Measurements from ENCODE around the gene HEATR5A. TPM values are rescaled to one million over a fixed set of nuclear protein-coding genes. Genes with fewer than 3 reads are reported as not detected.
"Not testable (repeated sequence)": the region's sequence is repeated elsewhere in the genome, so short reads cannot be mapped to it uniquely, and the experiment has no call there.

The HEATR5A gene
- polyA plus RNA-seq, 4 donors, result 8.1 to 21.2 (median 12.9) TPM

DNA sequence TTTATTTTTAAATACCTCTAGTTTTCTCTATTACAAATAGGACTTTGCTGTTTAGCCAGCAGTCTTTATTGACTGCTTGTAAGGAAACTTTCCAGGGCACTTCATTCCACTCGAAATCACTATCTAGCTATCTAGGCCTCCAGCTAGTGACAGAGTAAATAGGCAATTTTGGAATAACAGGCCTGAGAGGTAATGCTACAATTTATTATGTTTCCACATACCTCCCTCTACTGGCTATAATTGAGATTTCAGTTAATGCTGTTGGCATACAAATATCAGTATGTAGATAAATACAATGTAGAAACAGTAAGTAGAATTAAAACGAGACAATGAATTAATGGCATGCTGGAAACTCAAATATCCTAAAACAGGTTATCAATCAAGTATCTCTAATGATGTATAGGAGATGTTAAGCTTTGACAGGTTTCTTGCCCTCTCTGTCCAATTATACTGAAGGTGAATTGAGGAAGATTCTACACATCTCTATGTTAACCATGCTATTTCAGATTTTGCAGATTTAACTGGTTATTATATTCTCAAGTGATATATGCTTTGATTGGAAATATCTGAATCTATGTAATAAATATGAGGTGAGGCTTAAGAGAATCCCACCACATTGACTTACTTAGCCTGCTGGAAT is 29.7 kb upstream of the HEATR5A start:
- 36 to 47% (median 36%) methylated on average over 2 of the region's 2 CpGs for WGBS, 3 donors
- no peak overlapping the region for H3K4me3 ChIP-seq (ENCODE audit: low read depth in 1 of 3, low read length in 3 of 3)
- FAIRE-seq (no peak), DNase-seq (peak; percentile 30 to 42)
- H3K9me3 ChIP-seq (ENCODE audit: control insufficient read depth in 2 of 2, insufficient read depth in 1 of 2, low read depth in 1 of 2, low read length in 1 of 2), result no peaks in the 10 kb centered on the region
- no peaks in the 10 kb centered on the region for H3K27me3 ChIP-seq (ENCODE audit: control insufficient read depth in 3 of 3, insufficient read depth in 3 of 3, low read length in 3 of 3)
- H3K27ac ChIP-seq (ENCODE audit: low read depth in 1 of 3, low read length in 2 of 3), result no peak overlapping the region
- H3K4me1 ChIP-seq (ENCODE audit: control insufficient read depth in 3 of 3, insufficient read depth in 2 of 3, low read depth in 1 of 3, low read length in 2 of 3), result no peaks in the 10 kb centered on the region
- peaks cover 0 to 6% (median 0%) of the 10 kb centered on the region in 3 donors for H3K36me3 ChIP-seq (ENCODE audit: control insufficient read depth in 3 of 3, insufficient read depth in 2 of 3, low read depth in 1 of 3, low read length in 3 of 3)

GRCh38 chr14:31449136-31449535 is 28.8 kb upstream of the HEATR5A start:
- DNase-seq (no peak), FAIRE-seq (no peak)
- Histone ChIP-seq H3K27ac (ENCODE audit: low read depth in 1 of 3, low read length in 2 of 3) (no peak overlapping the region), H3K27me3 (ENCODE audit: control insufficient read depth in 3 of 3, insufficient read depth in 3 of 3, low read length in 3 of 3) (no peaks in the 10 kb centered on the region), H3K9me3 (ENCODE audit: control insufficient read depth in 2 of 2, insufficient read depth in 1 of 2, low read depth in 1 of 2, low read length in 1 of 2) (no peaks in the 10 kb centered on the region), H3K36me3 (ENCODE audit: control insufficient read depth in 3 of 3, insufficient read depth in 2 of 3, low read depth in 1 of 3, low read length in 3 of 3) (peaks cover 0 to 6% (median 0%) of the 10 kb centered on the region in 3 donors), H3K4me1 (ENCODE audit: control insufficient read depth in 3 of 3, insufficient read depth in 2 of 3, low read depth in 1 of 3, low read length in 2 of 3) (no peaks in the 10 kb centered on the region), H3K4me3 (ENCODE audit: low read depth in 1 of 3, low read length in 3 of 3) (no peak overlapping the region)
- 74 to 80% (median 74%) methylated on average over 8 of the region's 8 CpGs for WGBS, 3 donors

- 85 to 97% (median 86%) methylated on average over 1 of the region's 1 CpG for WGBS, 3 donors
- H3K4me1 ChIP-seq (ENCODE audit: control insufficient read depth in 3 of 3, insufficient read depth in 2 of 3, low read depth in 1 of 3, low read length in 2 of 3), result no peaks in the 10 kb centered on the region
- H3K4me3 ChIP-seq (ENCODE audit: low read depth in 1 of 3, low read length in 3 of 3), result no peak overlapping the region
- H3K27ac ChIP-seq (ENCODE audit: low read depth in 1 of 3, low read length in 2 of 3), result no peak overlapping the region
- H3K36me3 ChIP-seq (ENCODE audit: control insufficient read depth in 3 of 3, insufficient read depth in 2 of 3, low read depth in 1 of 3, low read length in 3 of 3), result peaks cover 0 to 2% (median 0%) of the 10 kb centered on the region in 3 donors
- FAIRE-seq, result no peak
- no peaks in the 10 kb centered on the region for H3K9me3 ChIP-seq (ENCODE audit: control insufficient read depth in 2 of 2, insufficient read depth in 1 of 2, low read depth in 1 of 2, low read length in 1 of 2)
- H3K27me3 ChIP-seq (ENCODE audit: control insufficient read depth in 3 of 3, insufficient read depth in 3 of 3, low read length in 3 of 3), result no peaks in the 10 kb centered on the region
- DNase-seq, result no peak
Measured at GRCh38 chr14:31445703-31446102, 25.4 kb upstream of the HEATR5A start.

GRCh38 chr14:31442284-31442683 is 21.9 kb upstream of the HEATR5A start:
- Histone ChIP-seq H3K27me3 (ENCODE audit: control insufficient read depth in 3 of 3, insufficient read depth in 3 of 3, low read length in 3 of 3) (no peaks in the 10 kb centered on the region), H3K36me3 (ENCODE audit: control insufficient read depth in 3 of 3, insufficient read depth in 2 of 3, low read depth in 1 of 3, low read length in 3 of 3) (peaks cover 0 to 2% (median 0%) of the 10 kb centered on the region in 3 donors), H3K27ac (ENCODE audit: low read depth in 1 of 3, low read length in 2 of 3) (no peak overlapping the region), H3K4me1 (ENCODE audit: control insufficient read depth in 3 of 3, insufficient read depth in 2 of 3, low read depth in 1 of 3, low read length in 2 of 3) (no peaks in the 10 kb centered on the region), H3K4me3 (ENCODE audit: low read depth in 1 of 3, low read length in 3 of 3) (no peak overlapping the region), H3K9me3 (ENCODE audit: control insufficient read depth in 2 of 2, insufficient read depth in 1 of 2, low read depth in 1 of 2, low read length in 1 of 2) (no peaks in the 10 kb centered on the region)
- no peak for DNase-seq
- WGBS, 3 donors, result 92 to 96% (median 94%) methylated on average over 6 of the region's 6 CpGs
- FAIRE-seq, result no peak

- Histone ChIP-seq H3K27ac (ENCODE audit: low read depth in 1 of 3, low read length in 2 of 3) (no peak overlapping the region), H3K27me3 (ENCODE audit: control insufficient read depth in 3 of 3, insufficient read depth in 3 of 3, low read length in 3 of 3) (no peaks in the 10 kb centered on the region), H3K36me3 (ENCODE audit: control insufficient read depth in 3 of 3, insufficient read depth in 2 of 3, low read depth in 1 of 3, low read length in 3 of 3) (no peaks in the 10 kb centered on the region), H3K4me3 (ENCODE audit: low read depth in 1 of 3, low read length in 3 of 3) (no peak overlapping the region), H3K4me1 (ENCODE audit: control insufficient read depth in 3 of 3, insufficient read depth in 2 of 3, low read depth in 1 of 3, low read length in 2 of 3) (no peaks in the 10 kb centered on the region), H3K9me3 (ENCODE audit: control insufficient read depth in 2 of 2, insufficient read depth in 1 of 2, low read depth in 1 of 2, low read length in 1 of 2) (no peaks in the 10 kb centered on the region)
- WGBS, 3 donors, result 81 to 85% (median 82%) methylated on average over 7 of the region's 7 CpGs
- DNase-seq (peak in 1 of 2 donors; percentile 15), FAIRE-seq (no peak)
Measured at GRCh38 chr14:31441273-31442111, 21.1 kb upstream of the HEATR5A start.

DNA sequence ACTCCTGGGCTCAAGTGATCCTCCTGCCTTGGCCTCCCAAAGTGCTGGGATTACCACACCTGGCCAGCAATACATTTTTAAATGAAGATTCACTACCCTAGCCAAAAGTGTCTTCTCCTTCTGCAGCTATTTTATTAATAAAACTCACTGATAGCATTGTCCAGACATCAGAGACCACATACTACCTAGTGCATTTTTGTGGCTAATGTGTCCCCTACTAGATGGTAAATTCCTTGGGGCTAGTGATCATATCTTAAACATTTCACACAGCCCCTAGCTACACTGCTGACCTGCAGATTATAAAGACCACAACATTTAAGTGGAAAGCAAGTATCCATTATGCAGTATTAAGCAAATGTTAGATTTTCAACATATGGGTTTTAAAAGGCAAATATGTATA is 19.9 kb upstream of the HEATR5A start:
- DNase-seq (no peak), FAIRE-seq (no peak)
- H3K9me3 ChIP-seq (ENCODE audit: control insufficient read depth in 2 of 2, insufficient read depth in 1 of 2, low read depth in 1 of 2, low read length in 1 of 2), result no peaks in the 10 kb centered on the region
- no peak overlapping the region for H3K4me3 ChIP-seq (ENCODE audit: low read depth in 1 of 3, low read length in 3 of 3)
- H3K4me1 ChIP-seq (ENCODE audit: control insufficient read depth in 3 of 3, insufficient read depth in 2 of 3, low read depth in 1 of 3, low read length in 2 of 3), result no peaks in the 10 kb centered on the region
- H3K27ac ChIP-seq (ENCODE audit: low read depth in 1 of 3, low read length in 2 of 3), result no peak overlapping the region
- H3K36me3 ChIP-seq (ENCODE audit: control insufficient read depth in 3 of 3, insufficient read depth in 2 of 3, low read depth in 1 of 3, low read length in 3 of 3), result no peaks in the 10 kb centered on the region
- no peaks in the 10 kb centered on the region for H3K27me3 ChIP-seq (ENCODE audit: control insufficient read depth in 3 of 3, insufficient read depth in 3 of 3, low read length in 3 of 3)

DNA sequence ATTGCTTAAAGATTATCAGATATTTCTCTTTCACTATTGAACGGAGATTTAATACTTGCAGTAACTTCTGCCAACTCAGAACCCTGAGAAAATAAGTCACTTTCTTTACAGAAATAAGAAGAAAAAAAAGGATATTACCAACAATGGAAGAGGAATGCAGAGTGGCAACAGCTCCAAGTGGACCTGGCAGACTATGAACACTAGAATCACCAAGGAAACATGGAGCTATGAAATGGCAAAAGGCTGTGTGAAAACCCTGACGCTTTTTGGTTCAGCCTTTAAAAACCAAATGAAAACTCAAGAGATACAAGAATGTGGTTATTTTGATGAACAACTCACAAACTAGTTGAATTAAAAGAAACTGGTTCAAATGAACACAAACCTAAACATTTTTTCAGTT is 19.2 kb upstream of the HEATR5A start:
- Histone ChIP-seq H3K4me3 (ENCODE audit: low read depth in 1 of 3, low read length in 3 of 3) (no peak overlapping the region), H3K36me3 (ENCODE audit: control insufficient read depth in 3 of 3, insufficient read depth in 2 of 3, low read depth in 1 of 3, low read length in 3 of 3) (no peaks in the 10 kb centered on the region), H3K9me3 (ENCODE audit: control insufficient read depth in 2 of 2, insufficient read depth in 1 of 2, low read depth in 1 of 2, low read length in 1 of 2) (no peaks in the 10 kb centered on the region), H3K27me3 (ENCODE audit: control insufficient read depth in 3 of 3, insufficient read depth in 3 of 3, low read length in 3 of 3) (no peaks in the 10 kb centered on the region), H3K4me1 (ENCODE audit: control insufficient read depth in 3 of 3, insufficient read depth in 2 of 3, low read depth in 1 of 3, low read length in 2 of 3) (no peaks in the 10 kb centered on the region), H3K27ac (ENCODE audit: low read depth in 1 of 3, low read length in 2 of 3) (no peak overlapping the region)
- WGBS, 3 donors, result 86 to 95% (median 93%) methylated on average over 2 of the region's 2 CpGs
- FAIRE-seq (no peak), DNase-seq (no peak)

DNA sequence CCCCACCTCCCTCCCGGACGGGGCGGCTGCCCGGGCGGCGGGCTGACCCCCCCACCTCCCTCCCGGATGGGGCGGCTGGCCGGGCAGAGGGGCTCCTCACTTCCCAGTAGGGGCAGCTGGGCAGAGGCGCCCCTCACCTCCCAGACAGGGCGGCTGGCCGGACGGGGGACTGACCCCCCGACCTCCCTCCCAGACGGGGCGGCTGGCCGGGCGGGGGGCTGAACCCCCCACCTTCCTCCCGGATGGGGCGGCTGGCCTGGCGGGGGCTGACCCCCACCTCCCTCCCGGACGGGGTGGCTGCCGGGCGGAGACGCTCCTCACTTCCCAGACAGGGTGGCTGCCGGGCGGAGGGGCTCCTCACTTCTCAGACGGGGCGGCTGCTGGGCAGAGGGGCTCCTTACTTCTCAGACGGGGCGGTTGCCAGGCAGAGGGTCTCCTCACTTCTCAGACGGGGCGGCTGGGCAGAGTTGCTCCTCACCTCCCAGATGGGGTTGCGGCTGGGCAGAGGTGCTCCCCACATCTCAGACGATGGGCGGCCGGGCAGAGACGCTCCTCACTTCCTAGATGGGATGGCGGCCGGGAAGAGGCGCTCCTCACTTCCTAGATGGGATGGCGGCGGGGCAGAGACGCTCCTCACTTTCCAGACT is 16.8 kb upstream of the HEATR5A start:
- 90 to 98% (median 97%) methylated on average over 10 to 43 of the region's 45 CpGs for WGBS, 3 donors
- not testable (repeated sequence) for H3K4me1 ChIP-seq (ENCODE audit: control insufficient read depth in 3 of 3, insufficient read depth in 2 of 3, low read depth in 1 of 3, low read length in 2 of 3); DNase-seq; H3K27ac ChIP-seq (ENCODE audit: low read depth in 1 of 3, low read length in 2 of 3); H3K4me3 ChIP-seq (ENCODE audit: low read depth in 1 of 3, low read length in 3 of 3); H3K36me3 ChIP-seq (ENCODE audit: control insufficient read depth in 3 of 3, insufficient read depth in 2 of 3, low read depth in 1 of 3, low read length in 3 of 3); H3K9me3 ChIP-seq (ENCODE audit: control insufficient read depth in 2 of 2, insufficient read depth in 1 of 2, low read depth in 1 of 2, low read length in 1 of 2); FAIRE-seq; H3K27me3 ChIP-seq (ENCODE audit: control insufficient read depth in 3 of 3, insufficient read depth in 3 of 3, low read length in 3 of 3)
